Keratinocyte (primary cell): ENCODE results near the gene RMND5B. TPM values are rescaled to one million over a fixed set of nuclear protein-coding genes. Genes with fewer than 3 reads are reported as not detected.
A peak's percentile ranks its signal among the peaks of the same experiment; 100 is the strongest.
"Not testable (repeated sequence)": the region's sequence is repeated elsewhere in the genome, so short reads cannot be mapped to it uniquely, and the experiment has no call there.

ENCODE experiments used
- DNase-seq: peaks from one replicate; pipeline ENCODE4 v3.0.0-alpha.2; 2011; ENCODE audit warnings: low read depth, missing footprints, low spot score
- FAIRE-seq: peaks from 2 replicates; lab custom pipeline; 2011; peaks lifted over from hg19 to GRCh38; lab: Jason Lieb, UNC
- H2AFZ ChIP-seq: 2 replicates; pipeline ENCODE4 v1.6.0; 2012; ENCODE audit warnings: low read length, control low read depth, inconsistent platforms; ENCODE audit not compliant: control insufficient read depth
- H3K27ac ChIP-seq: 2 replicates; pipeline ENCODE4 v1.5.1; 2011; ENCODE audit warnings: low read length; ENCODE audit not compliant: control insufficient read depth, insufficient read depth
- H3K27me3 ChIP-seq: 3 replicates; pipeline ENCODE4 v1.6.0; 2011; ENCODE audit warnings: low read length; ENCODE audit not compliant: control insufficient read depth, insufficient read depth; ENCODE audit errors: extremely low read depth
- H3K36me3 ChIP-seq, 2 experiments: 2 replicates in 1 of 2; 3 replicates in 1 of 2; pipeline ENCODE4 v1.5.1; 2011; ENCODE audit warnings: low read length in 2 of 2, mild to moderate bottlenecking in 1 of 2; ENCODE audit not compliant: control insufficient read depth in 2 of 2, insufficient read depth in 2 of 2; ENCODE audit errors: extremely low read depth in 1 of 2
- H3K4me1 ChIP-seq: 3 replicates; pipeline ENCODE4 v1.5.1; 2011; ENCODE audit warnings: low read length; ENCODE audit not compliant: control insufficient read depth, insufficient read depth; ENCODE audit errors: extremely low read depth
- H3K4me2 ChIP-seq: 3 replicates; pipeline ENCODE4 v1.6.0; 2011; ENCODE audit warnings: low read depth, low read length; ENCODE audit not compliant: control insufficient read depth, insufficient read depth; ENCODE audit errors: extremely low read depth
- H3K4me3 ChIP-seq, 3 experiments: fragments of 200-600 bp in 1 of 3; sonication (generic) in 1 of 3; 2 replicates in 2 of 3; 3 replicates in 1 of 3; pipeline ENCODE4 v1.5.1; 2011 to 2016; ENCODE audit warnings: low read length in 3 of 3, mild to moderate bottlenecking in 3 of 3, control low read depth in 2 of 3, inconsistent platforms in 1 of 3, low read depth in 1 of 3, mixed read lengths in 1 of 3, mixed run types in 1 of 3, moderate library complexity in 1 of 3; ENCODE audit not compliant: control insufficient read depth in 2 of 3, insufficient read depth in 2 of 3; ENCODE audit errors: extremely low read depth in 1 of 3
- H3K79me2 ChIP-seq: 2 replicates; pipeline ENCODE4 v1.6.0; 2012; ENCODE audit warnings: low read length; ENCODE audit not compliant: control insufficient read depth, insufficient read depth
- H3K9ac ChIP-seq: 3 replicates; pipeline ENCODE4 v1.6.0; 2011; ENCODE audit warnings: low read length; ENCODE audit not compliant: control insufficient read depth, insufficient read depth; ENCODE audit errors: extremely low read depth
- H3K9me1 ChIP-seq: 3 replicates; pipeline ENCODE4 v1.6.0; 2011; ENCODE audit warnings: low read length; ENCODE audit not compliant: control insufficient read depth, insufficient read depth; ENCODE audit errors: extremely low read depth
- H3K9me3 ChIP-seq: 2 replicates; pipeline ENCODE4 v1.5.1; 2012; ENCODE audit warnings: low read depth, low read length; ENCODE audit not compliant: control insufficient read depth
- H4K20me1 ChIP-seq: 3 replicates; pipeline ENCODE4 v1.6.0; 2011; ENCODE audit warnings: low read length; ENCODE audit not compliant: control insufficient read depth, insufficient read depth; ENCODE audit errors: extremely low read depth
- CTCF ChIP-seq, 3 experiments: IDR thresholded peaks in 1 of 3; conservative IDR thresholded peaks in 1 of 3; optimal IDR thresholded peaks in 1 of 3; 2 replicates in 2 of 3; 3 replicates in 1 of 3; pipeline versions ENCODE3 to v1.5.1; 2011; ENCODE audit warnings: low read length in 3 of 3, mild to moderate bottlenecking in 3 of 3, moderate library complexity in 2 of 3, control low read depth in 1 of 3, inconsistent platforms in 1 of 3; ENCODE audit not compliant: insufficient read depth in 2 of 3; ENCODE audit errors: extremely low read depth in 1 of 3
- EZH2 ChIP-seq: IDR thresholded peaks from one replicate; pipeline ENCODE4 v1.6.1; 2012; ENCODE audit warnings: inconsistent platforms, mild to moderate bottlenecking, low read length, moderate library complexity
- dilution Hi-C: fragments of 300-500 bp; cut with MboI; formaldehyde crosslinking; loops from one replicate; pipeline ENCODE4 v1.7.0; 2020; ENCODE audit warnings: low sequenced_read_pairs; ENCODE audit not compliant: extremely low pct_ligation_motif_present
- polyA plus RNA-seq, 5 experiments: library from polyadenylated mRNA; depleted of rRNA in 3 of 5; stranded (reverse) in 3 of 5; stranded (forward) in 1 of 5; unstranded in 1 of 5; fragments of >200 nt; gene quantifications; 1 replicate in 1 of 5; 2 replicates in 3 of 5; 3 replicates in 1 of 5; pipeline versions ENCODE4 v1.2.1 to v1.2.3, GENCODE V29; 2011 to 2012; ENCODE audit warnings: missing spikeins in 2 of 5, low read depth in 1 of 5, low replicate concordance in 1 of 5

RMND5B gene
- polyA plus RNA-seq, 1 donor (not counting 4 experiments of a cell fraction or from before 2014, with no cell fraction given), result 15.5 TPM

GRCh38 chr5:178086266-178086665, 44.5 kb upstream of the RMND5B start:
- H3K4me3 ChIP-seq, result no peak overlapping the region
- DNase-seq (no peak), FAIRE-seq (no peak)
- no peaks in the 10 kb centered on the region for H3K9me3 ChIP-seq
- H3K9me1 ChIP-seq, result no peaks in the 10 kb centered on the region
- no peaks in the 10 kb centered on the region for H3K4me1 ChIP-seq
- TF ChIP-seq EZH2 (no peak), CTCF (optimal IDR thresholded peaks at IDR 0.05 in 1 of 3, IDR thresholded peaks at IDR 0.05 in 1 of 3, conservative IDR thresholded peaks at IDR 0.05 in 1 of 3; ENCODE audit: extremely low read depth in 1 of 3, insufficient read depth in 2 of 3, low read length in 3 of 3) (no peak)
- H3K9ac ChIP-seq, result no peak overlapping the region
- no peaks in the 10 kb centered on the region for H3K36me3 ChIP-seq
- H3K27me3 ChIP-seq, result no peaks in the 10 kb centered on the region
- H3K4me2 ChIP-seq, result no peak overlapping the region
- no peaks in the 10 kb centered on the region for H4K20me1 ChIP-seq
- H2AFZ ChIP-seq, result no peak overlapping the region
- dilution Hi-C loops, result no loop called here
- no peaks in the 10 kb centered on the region for H3K79me2 ChIP-seq
- no peak overlapping the region for H3K27ac ChIP-seq

- FAIRE-seq, H3K9me1 ChIP-seq, H3K27me3 ChIP-seq, dilution Hi-C loops, H3K79me2 ChIP-seq, H3K36me3 ChIP-seq, H3K9ac ChIP-seq, H4K20me1 ChIP-seq, H3K4me2 ChIP-seq, H3K27ac ChIP-seq, H3K9me3 ChIP-seq, H2AFZ ChIP-seq, H3K4me1 ChIP-seq, H3K4me3 ChIP-seq, DNase-seq: not testable (repeated sequence)
Observed at GRCh38 chr5:178087199-178087598, 43.6 kb upstream of the RMND5B start.

GRCh38 chr5:178090856-178091255, 40.0 kb upstream of the RMND5B start:
- Histone ChIP-seq H3K4me3 (no peak overlapping the region), H3K9me3 (no peaks in the 10 kb centered on the region), H3K4me2 (peak overlapping the region; percentile 10), H3K9me1 (no peaks in the 10 kb centered on the region), H3K79me2 (no peaks in the 10 kb centered on the region), H4K20me1 (no peaks in the 10 kb centered on the region), H3K27ac (no peak overlapping the region), H2AFZ (no peak overlapping the region), H3K27me3 (no peaks in the 10 kb centered on the region), H3K9ac (no peak overlapping the region), H3K36me3 (no peaks in the 10 kb centered on the region), H3K4me1 (no peaks in the 10 kb centered on the region)
- dilution Hi-C loops, result no loop called here
- TF ChIP-seq EZH2, result no peak
- TF ChIP-seq CTCF (optimal IDR thresholded peaks at IDR 0.05 in 1 of 3, IDR thresholded peaks at IDR 0.05 in 1 of 3, conservative IDR thresholded peaks at IDR 0.05 in 1 of 3; ENCODE audit: extremely low read depth in 1 of 3, insufficient read depth in 2 of 3, low read length in 3 of 3), result no peak
- no peak for DNase-seq
- no peak for FAIRE-seq
